Activated B cell treated with CpG ODN at 0.5 μM for 24 hours (primary cell): ENCODE results near the gene E2F2. TPM values are rescaled to one million over a fixed set of nuclear protein-coding genes. Genes with fewer than 3 reads are reported as not detected.
A peak's percentile ranks its signal among the peaks of the same experiment; 100 is the strongest.

ENCODE experiments used
- ATAC-seq: fragments of 200-7000 bp; cut with Tn5 transposase; one replicate; pipeline ENCODE4 v1.10.0; 2021; ENCODE audit warnings: low read depth, mild to moderate bottlenecking, moderate library complexity
- CTCF ChIA-PET: fragments of 350-600 bp; sonication (Branson Sonifier 250); formaldehyde crosslinking; loops from one replicate; lab custom pipeline; 2021; ENCODE audit warnings: antibody characterized with exemption; lab: Charles Lee
- POLR2A ChIA-PET: fragments of 350-600 bp; sonication (Branson Sonifier 250); formaldehyde crosslinking; loops from one replicate; lab custom pipeline; 2021; ENCODE audit warnings: antibody characterized with exemption; lab: Charles Lee
- DNase-seq: peaks from one replicate; pipeline ENCODE4 v3.0.0; 2022
- H3K27ac Mint-ChIP-seq: one replicate; pipeline ENCODE4 v1.8.0; 2020; ENCODE audit warnings: mixed read lengths
- H3K27me3 Mint-ChIP-seq: one replicate; pipeline ENCODE4 v1.8.0; 2021; ENCODE audit warnings: mixed read lengths
- H3K36me3 Mint-ChIP-seq: one replicate; pipeline ENCODE4 v1.8.0; 2021; ENCODE audit warnings: low read depth, mixed read lengths
- H3K4me1 Mint-ChIP-seq: one replicate; pipeline ENCODE4 v1.8.0; 2021; ENCODE audit warnings: mixed read lengths
- H3K4me3 Mint-ChIP-seq: one replicate; pipeline ENCODE4 v1.8.0; 2020; ENCODE audit warnings: mild to moderate bottlenecking, mixed read lengths
- H3K9me3 Mint-ChIP-seq: one replicate; pipeline ENCODE4 v1.8.0; 2020; ENCODE audit warnings: mixed read lengths
- CTCF ChIP-seq: fragments of 200-600 bp; IDR thresholded peaks from one replicate; pipeline ENCODE4 v1.8.0; 2022; ENCODE audit warnings: antibody characterized with exemption, mild to moderate bottlenecking
- intact Hi-C: fragments of 100-400 bp; cut with micrococcal nuclease; formaldehyde crosslinking; loops from one replicate; pipeline ENCODE4 v1.15.1; 2024
- total RNA-seq: library from RNA; stranded (reverse); gene quantifications from 2 replicates; pipeline ENCODE4 v1.2.3, GENCODE V29; 2022

E2F2 gene
- total RNA-seq, 1 donor from 2014 or later: 3.4 TPM

- intact Hi-C loops: no loop called here
- Mint-ChIP-seq H3K4me3 (no peak overlapping the region), H3K9me3 (no peaks in the 10 kb centered on the region), H3K4me1 (peaks cover 54% of the 10 kb centered on the region), H3K27me3 (no peaks in the 10 kb centered on the region), H3K36me3 (peaks cover 2% of the 10 kb centered on the region), H3K27ac (peak overlapping the region; percentile 24)
- ChIA-PET CTCF (interaction anchor here (8.8 kb wide), 1 partner anchor 25 kb away, joined by 74 read pairs; no protein-coding TSS in a partner anchor), POLR2A (no interaction called here)
- DNase-seq (no peak), ATAC-seq (no peak)
- no peak for TF ChIP-seq CTCF
These were observed 8.6 kb downstream of the E2F2 start for GRCh38 chr1:23522244-23522982.

- ChIA-PET POLR2A (no interaction called here), CTCF (interaction anchor here (8.8 kb wide), 1 partner anchor 25 kb away, joined by 74 read pairs; no protein-coding TSS in a partner anchor)
- Mint-ChIP-seq H3K36me3 (peaks cover 2% of the 10 kb centered on the region), H3K9me3 (no peaks in the 10 kb centered on the region), H3K4me3 (no peak overlapping the region), H3K27ac (no peak overlapping the region), H3K4me1 (peaks cover 46% of the 10 kb centered on the region), H3K27me3 (no peaks in the 10 kb centered on the region)
- no peak for ATAC-seq
- TF ChIP-seq CTCF: no peak
- intact Hi-C loops: no loop called here
- no peak for DNase-seq
These were observed 9.4 kb downstream of the E2F2 start for GRCh38 chr1:23521588-23521987.

- DNase-seq (no peak), ATAC-seq (no peak)
- no peak overlapping the region for H3K27ac Mint-ChIP-seq
- H3K36me3 Mint-ChIP-seq: peaks cover 2% of the 10 kb centered on the region
- peaks cover 9% of the 10 kb centered on the region for H3K4me1 Mint-ChIP-seq
- H3K4me3 Mint-ChIP-seq: no peak overlapping the region
- intact Hi-C loops: no loop called here
- H3K27me3 Mint-ChIP-seq: no peaks in the 10 kb centered on the region
- POLR2A ChIA-PET: no interaction called here
- CTCF ChIA-PET: interaction anchor here (8.8 kb wide), 1 partner anchor 20 kb away, joined by 74 read pairs; no protein-coding TSS in a partner anchor
- H3K9me3 Mint-ChIP-seq: no peaks in the 10 kb centered on the region
- no peak for TF ChIP-seq CTCF
These were observed 13.5 kb downstream of the E2F2 start for GRCh38 chr1:23517581-23517980.

GRCh38 chr1:23515905-23516304 is 15.1 kb downstream of the E2F2 start:
- no peaks in the 10 kb centered on the region for H3K27me3 Mint-ChIP-seq
- DNase-seq (no peak), ATAC-seq (no peak)
- POLR2A ChIA-PET: interaction anchor here (1.0 kb wide), 1 partner anchor 310 kb away, joined by 5 read pairs; the partner anchor contains the start of gene HMGCL
- no peak overlapping the region for H3K27ac Mint-ChIP-seq
- no peaks in the 10 kb centered on the region for H3K9me3 Mint-ChIP-seq
- peaks cover 3% of the 10 kb centered on the region for H3K4me1 Mint-ChIP-seq
- TF ChIP-seq CTCF: no peak
- no peaks in the 10 kb centered on the region for H3K36me3 Mint-ChIP-seq
- intact Hi-C loops: no loop called here
- CTCF ChIA-PET: interaction anchor here (0.9 to 3.2 kb wide), 3 partner anchors 18 to 113 kb away, joined by 3 to 24 read pairs (median 5); no protein-coding TSS in a partner anchor
- no peak overlapping the region for H3K4me3 Mint-ChIP-seq

GRCh38 chr1:23514111-23514679 is 16.8 kb downstream of the E2F2 start:
- Mint-ChIP-seq H3K27me3 (no peaks in the 10 kb centered on the region), H3K4me3 (no peak overlapping the region), H3K9me3 (no peaks in the 10 kb centered on the region), H3K4me1 (peaks cover 2% of the 10 kb centered on the region), H3K36me3 (peaks cover 2% of the 10 kb centered on the region), H3K27ac (no peak overlapping the region)
- CTCF ChIA-PET: interaction anchor here (1.2 to 3.2 kb wide), 2 partner anchors 16 to 23 kb away, joined by 9 to 24 read pairs; no protein-coding TSS in a partner anchor
- POLR2A ChIA-PET: interaction anchor here (0.6 to 1.1 kb wide), 2 partner anchors 18 to 99 kb away, joined by 3 read pairs; no protein-coding TSS in a partner anchor
- ATAC-seq: no peak
- intact Hi-C loops: no loop called here
- DNase-seq: no peak
- no peak for TF ChIP-seq CTCF
